ENCODE data around the gene URI1.
A peak's percentile ranks its signal among the peaks of the same experiment; 100 is the strongest.
"Not testable (repeated sequence)": the region's sequence is repeated elsewhere in the genome, so short reads cannot be mapped to it uniquely, and the experiment has no call there.

Gene URI1

DNA sequence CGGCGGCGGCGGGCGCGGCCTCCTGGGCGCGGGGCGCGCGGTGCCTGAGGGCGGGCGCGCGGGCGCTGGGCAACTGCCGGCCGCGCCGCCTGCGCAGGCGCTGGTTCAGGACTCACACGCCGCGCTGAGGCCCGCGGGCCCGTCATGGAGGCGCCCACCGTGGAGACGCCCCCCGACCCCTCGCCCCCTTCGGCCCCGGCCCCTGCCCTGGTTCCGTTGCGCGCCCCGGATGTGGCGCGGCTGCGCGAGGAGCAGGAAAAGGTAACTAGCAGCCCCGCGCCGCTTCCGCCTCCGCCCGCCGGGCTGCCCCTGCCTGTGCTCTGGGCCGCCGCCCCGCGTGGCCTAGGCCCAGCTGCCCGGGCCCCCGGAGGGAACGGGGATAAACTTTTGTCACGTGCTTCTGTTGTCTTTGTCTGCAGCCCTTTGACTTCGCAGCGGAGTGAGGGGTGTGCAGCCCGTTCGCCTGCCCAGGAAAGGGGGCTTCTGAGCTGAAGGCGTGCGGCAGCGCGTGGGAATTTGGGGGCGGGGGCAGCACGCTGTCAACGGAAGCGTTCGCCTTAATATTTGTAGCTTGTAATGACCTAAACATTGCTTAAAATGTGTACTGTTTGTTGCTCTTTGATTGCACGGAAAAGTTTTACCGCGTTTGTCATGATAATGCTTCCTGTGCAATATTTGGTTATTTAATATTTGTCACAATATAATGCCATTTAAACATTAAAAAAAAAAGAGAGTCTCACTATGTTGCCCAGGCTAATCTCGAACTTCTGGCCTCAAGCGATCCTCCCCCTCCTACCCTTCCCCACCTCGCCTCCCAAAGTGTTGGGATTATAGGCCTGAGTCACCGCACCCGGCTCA, 594 bp downstream of the URI1 start:
- peak; percentile 91 for DNase-seq

DNA sequence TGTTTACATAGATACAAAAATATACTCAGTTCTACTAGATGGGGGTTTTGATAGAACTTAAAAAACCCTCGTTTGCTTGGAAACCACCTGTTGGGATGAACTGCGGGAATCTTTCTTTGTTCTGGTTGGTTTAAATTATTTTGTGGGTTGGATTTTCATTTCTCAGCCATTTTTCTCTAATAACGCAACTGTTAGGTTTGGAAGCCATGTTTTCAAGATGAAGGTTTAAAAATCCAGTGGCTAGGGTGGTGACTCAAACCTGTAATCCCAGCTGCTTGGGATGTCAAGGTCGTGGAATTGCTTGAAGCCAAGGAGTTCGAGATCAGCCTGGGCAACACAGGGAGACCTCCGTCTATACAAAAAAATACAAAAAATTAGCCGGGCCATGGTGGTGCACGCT, 1.6 kb downstream of the URI1 start:
- DNase-seq: no peak

DNA sequence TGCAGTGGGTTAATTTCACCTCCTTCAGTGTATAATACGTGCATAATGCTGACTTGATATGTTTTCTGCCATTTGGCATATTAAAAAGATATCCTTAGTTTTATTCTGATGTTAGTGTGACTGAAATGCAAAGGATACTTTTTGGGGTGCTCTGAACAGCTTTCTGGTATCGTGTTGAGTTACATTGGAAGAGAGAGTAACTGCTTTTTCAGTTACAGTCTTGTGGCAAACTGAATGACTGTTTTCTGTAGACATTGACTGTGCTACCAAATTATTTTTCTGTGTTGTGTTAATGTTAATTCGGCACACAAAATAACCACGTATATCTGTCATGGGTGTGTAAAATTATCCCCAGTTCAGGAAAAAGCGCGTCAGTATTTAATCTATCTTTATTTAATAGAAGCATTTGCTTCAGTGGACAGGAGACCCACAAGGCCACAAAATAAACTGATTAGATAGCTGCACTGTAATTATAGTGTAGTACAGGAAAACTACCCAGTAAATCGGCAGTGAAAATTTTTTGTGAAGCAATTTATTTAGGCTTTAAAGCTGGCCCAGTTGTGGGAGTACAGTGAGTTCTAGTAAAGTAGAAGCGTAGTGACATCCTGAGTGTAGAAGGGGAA, 2.5 kb downstream of the URI1 start:
- no peak for DNase-seq

DNA sequence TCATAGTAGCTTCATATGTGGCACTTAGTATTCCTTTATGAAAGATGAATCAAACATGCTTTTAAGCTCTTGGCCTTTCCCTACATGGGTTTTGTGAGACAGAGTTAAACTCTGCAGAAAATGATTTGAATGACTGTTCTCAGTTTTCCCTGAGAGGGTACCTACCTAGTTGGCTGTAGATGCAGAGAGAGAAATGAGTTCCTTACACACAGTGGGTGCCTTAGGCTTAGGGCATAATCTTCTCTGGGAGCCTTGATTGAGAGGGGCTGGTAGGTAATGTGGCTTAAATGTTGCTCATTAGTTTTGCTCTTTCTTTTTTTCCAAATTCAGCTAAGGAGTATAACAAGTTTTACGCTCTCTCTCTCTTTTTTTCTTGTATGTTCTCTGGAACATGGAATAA, 3.0 kb downstream of the URI1 start:
- DNase-seq: no peak

DNA sequence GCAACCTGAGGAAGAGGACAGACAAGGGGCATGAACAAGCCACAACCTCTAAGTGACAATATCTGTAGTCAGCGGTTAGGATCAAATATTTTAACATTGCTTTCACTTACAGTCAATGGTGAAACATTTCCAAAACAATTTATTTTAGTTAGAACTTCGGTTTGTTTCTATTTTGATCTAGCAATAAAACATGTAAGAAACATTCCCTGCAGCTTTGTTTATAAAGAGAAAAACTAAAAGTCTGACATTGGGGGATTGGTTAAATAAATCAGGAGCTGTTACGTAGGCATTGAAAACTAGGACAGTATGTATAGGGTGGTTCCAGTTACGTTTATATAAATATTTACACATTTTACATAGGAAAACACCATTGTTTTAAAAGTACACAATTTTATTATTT, 3.4 kb downstream of the URI1 start:
- DNase-seq: no peak

GRCh38 chr19:29946645-29947044, 4.6 kb downstream of the URI1 start:
- DNase-seq: no peak

GRCh38 chr19:29947871-29948270, 5.8 kb downstream of the URI1 start:
- DNase-seq: no peak

GRCh38 chr19:29948759-29949470, 6.9 kb downstream of the URI1 start:
- not testable (repeated sequence) for DNase-seq

- no peak for DNase-seq
Measured at GRCh38 chr19:29952177-29952576, 10.1 kb downstream of the URI1 start.

GRCh38 chr19:29952646-29953045, 10.6 kb downstream of the URI1 start:
- DNase-seq: no peak

- DNase-seq: no peak
Measured at GRCh38 chr19:29953352-29954247, 11.6 kb downstream of the URI1 start.

GRCh38 chr19:29956855-29957254, 14.8 kb downstream of the URI1 start:
- no peak for DNase-seq

- DNase-seq: no peak
Measured at GRCh38 chr19:29961311-29961710, 19.3 kb downstream of the URI1 start.

- DNase-seq: no peak
Measured at GRCh38 chr19:29962793-29963192, 20.8 kb downstream of the URI1 start.

DNA sequence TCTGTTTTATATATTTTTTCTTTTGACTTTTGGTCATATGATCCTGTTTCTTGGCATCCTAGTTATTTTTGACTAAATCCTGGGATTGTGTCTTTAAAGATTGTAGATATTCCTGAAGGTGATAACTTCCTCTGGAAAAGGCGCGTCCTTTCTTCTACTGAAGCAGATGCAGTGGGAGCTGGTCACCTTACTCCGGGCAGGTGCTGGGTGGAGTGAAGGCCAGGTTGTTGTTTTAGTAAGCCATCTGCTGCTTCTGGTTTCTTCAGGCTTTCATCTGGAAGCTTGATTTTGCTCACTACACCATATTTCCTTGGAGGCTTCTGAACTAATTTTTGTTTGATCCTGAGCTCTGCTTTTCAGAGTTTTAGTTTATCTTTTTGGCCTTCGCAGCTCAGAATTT, 21.5 kb downstream of the URI1 start:
- DNase-seq: no peak

- DNase-seq: no peak
Measured at GRCh38 chr19:29964171-29964570, 22.1 kb downstream of the URI1 start.

GRCh38 chr19:29965492-29965891, 23.5 kb downstream of the URI1 start:
- no peak for DNase-seq

- not testable (repeated sequence) for DNase-seq
Measured at GRCh38 chr19:29966142-29966541, 24.1 kb downstream of the URI1 start.

- DNase-seq: no peak
Measured at GRCh38 chr19:29966588-29967249, 24.7 kb downstream of the URI1 start.

DNA sequence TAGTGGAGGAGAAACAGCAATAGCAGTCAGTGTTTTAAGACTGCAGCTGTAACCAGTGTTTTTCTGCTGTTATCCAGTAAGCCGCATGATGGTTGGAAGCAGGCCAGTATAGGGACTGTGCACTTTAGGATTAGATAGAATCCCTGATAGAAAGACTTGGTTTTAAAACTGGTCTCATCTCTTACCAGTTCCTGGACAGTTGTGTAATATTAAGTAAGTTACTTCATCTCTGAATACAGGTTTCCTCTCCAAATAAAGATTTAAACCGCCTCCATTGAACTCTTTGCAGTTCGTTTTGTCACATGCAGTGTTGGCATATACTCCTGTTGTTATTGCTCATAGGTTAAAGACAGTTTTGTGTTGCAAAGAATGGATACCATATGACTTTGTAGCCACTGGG, 25.6 kb downstream of the URI1 start:
- DNase-seq: no peak

- DNase-seq: no peak
Measured at GRCh38 chr19:29969891-29970290, 27.9 kb downstream of the URI1 start.

DNA sequence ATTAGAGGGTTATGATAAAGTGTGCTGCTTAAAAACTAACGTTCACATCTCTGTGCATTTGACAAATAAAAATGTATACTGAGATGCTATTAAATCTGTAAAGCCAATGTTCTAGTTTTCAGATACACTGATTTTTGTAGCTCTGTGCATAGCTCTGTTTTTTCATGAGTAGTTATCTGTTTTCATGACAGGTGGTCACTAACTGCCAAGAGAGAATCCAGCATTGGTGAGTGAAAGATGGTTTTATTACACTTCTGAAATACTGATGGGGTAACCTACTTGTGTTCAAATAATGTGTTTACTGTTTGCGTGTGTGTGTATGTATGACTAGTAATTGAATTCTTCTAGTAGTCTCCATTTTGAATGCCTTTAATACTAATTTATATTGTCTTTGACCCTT, 29.0 kb downstream of the URI1 start:
- no peak for DNase-seq

Measured in activated effector memory CD4-positive, alpha-beta T cell treated with anti-CD3 and anti-CD28 coated beads, Interleukin-2, amount 50 U/mL, for 16 hours (primary cell).